ENCODE results near the gene JPH4. TPM values are rescaled to one million over a fixed set of nuclear protein-coding genes. Genes with fewer than 3 reads are reported as not detected.
A peak's percentile ranks its signal among the peaks of the same experiment; 100 is the strongest.
"Not testable (repeated sequence)": the region's sequence is repeated elsewhere in the genome, so short reads cannot be mapped to it uniquely, and the experiment has no call there.

JPH4 gene
- total RNA-seq, 2 donors from 2014 or later, result not detected

GRCh38 chr14:23590198-23590597 is 11.6 kb upstream of the JPH4 start:
- no peak overlapping the region for H3K27ac Mint-ChIP-seq
- H3K36me3 Mint-ChIP-seq, result no peaks in the 10 kb centered on the region
- H3K9me3 Mint-ChIP-seq, result no peaks in the 10 kb centered on the region
- ATAC-seq (no peak), DNase-seq (ENCODE audit: low spot score in 2 of 2) (no peak)

DNA sequence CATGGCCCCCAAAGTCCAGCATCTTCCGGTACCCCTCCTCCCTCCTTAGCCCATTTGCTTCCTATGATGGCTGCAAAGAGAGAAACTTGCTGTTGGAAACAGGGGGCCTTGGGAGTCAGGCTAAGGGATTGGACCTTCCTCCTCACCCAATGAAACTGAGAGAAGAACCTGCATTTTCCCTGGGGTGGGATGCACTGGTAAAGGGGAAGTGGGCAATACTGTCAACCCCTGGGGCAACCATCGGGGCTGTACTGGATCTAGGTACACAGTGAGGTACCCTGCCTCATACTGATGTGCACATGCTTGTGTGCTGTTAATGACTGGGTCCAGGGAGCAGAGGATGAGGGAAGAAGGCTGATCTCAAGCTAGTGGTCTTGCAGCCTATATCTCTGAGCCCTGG is 11.0 kb upstream of the JPH4 start:
- Mint-ChIP-seq H3K27ac (no peak overlapping the region), H3K36me3 (no peaks in the 10 kb centered on the region), H3K9me3 (no peaks in the 10 kb centered on the region)
- ATAC-seq, result peak in 1 of 2 donors; percentile 3
- no peak for DNase-seq (ENCODE audit: low spot score in 2 of 2)

DNA sequence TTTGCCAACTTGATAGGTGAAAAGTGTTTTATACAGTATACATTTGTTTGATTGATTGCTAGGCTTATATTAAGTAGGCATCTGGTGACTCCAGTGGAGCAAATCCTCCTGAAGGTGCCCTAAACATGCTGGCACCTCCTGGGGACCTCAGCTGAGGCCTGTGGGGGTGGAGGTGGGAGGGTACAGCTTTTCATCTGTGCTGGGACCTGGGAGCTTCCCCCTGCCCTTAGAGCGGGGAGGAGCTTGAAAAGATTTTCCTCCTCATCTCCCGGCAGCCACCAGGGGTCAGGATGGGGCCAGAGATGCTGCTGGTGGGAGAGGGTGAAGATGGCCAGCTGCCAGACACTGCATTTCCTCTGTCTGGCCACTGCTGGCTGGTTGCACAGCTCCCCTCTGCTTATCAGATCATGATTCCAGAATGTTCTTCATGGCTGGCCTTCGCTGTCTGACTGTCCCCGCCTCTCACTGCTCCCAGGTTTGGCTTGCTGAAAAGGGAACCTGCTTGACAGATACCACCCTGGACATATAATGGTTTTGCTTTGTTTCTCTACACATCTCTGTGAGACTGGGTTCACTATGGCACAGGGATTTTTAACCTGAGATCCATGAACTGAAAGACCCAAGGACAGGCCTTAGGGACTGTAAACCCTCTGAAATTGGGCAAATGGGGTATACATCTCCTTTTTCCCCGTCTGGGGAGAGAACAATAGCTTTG is 10.5 kb upstream of the JPH4 start:
- ATAC-seq (peak; percentile 98 to 99), DNase-seq (ENCODE audit: low spot score in 2 of 2) (peak; percentile 81 to 85)
- no peaks in the 10 kb centered on the region for H3K9me3 Mint-ChIP-seq
- no peaks in the 10 kb centered on the region for H3K36me3 Mint-ChIP-seq
- H3K27ac Mint-ChIP-seq, result peak overlapping the region in 1 of 2 donors; percentile 53

- not testable (repeated sequence) for H3K36me3 Mint-ChIP-seq; ATAC-seq; DNase-seq (ENCODE audit: low spot score in 2 of 2); H3K27ac Mint-ChIP-seq; H3K9me3 Mint-ChIP-seq
Measured at GRCh38 chr14:23584527-23585203, 6.1 kb upstream of the JPH4 start.

DNA sequence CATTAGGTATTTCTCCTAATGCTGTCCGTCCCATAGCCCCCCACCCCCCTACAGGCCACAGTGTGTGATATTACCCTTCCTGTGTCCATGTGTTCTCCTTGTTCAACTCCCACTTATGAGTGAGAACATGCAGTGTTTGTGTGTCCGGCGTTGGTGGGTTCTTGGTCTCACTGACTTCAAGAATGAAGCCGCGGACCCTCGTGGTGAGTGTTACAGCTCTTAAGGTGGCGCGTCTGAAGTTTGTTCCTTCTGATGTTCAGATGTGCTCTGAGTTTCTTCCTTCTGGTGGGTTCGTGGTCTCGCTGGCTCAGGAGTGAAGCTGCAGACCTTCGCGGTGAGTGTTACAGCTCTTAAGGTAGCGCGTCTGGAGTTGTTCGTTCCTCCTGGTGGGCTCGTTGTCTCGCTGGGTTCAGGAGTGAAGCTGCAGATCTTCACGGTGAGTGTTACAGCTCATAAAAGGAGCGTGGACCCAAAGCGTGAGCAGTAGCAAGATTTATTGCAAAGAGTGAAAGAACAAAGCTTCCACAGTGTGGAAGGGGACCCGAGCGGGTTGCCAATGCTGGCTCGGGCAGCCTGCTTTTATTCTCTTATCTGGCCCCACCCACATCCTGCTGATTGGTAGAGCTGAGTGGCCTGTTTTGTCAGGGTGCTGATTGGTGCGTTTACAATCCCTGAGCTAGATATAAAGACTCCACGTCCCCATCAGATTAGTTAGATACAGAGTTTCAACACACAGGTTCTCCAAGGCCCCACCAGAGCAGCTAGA is 5.4 kb upstream of the JPH4 start:
- peak in 1 of 2 donors; percentile 28 for DNase-seq (ENCODE audit: low spot score in 2 of 2)
- not testable (repeated sequence) for H3K27ac Mint-ChIP-seq, H3K36me3 Mint-ChIP-seq, H3K9me3 Mint-ChIP-seq, ATAC-seq

- no peak for ATAC-seq
- no peak for DNase-seq (ENCODE audit: low spot score in 2 of 2)
- H3K27ac Mint-ChIP-seq, result no peak overlapping the region
- H3K9me3 Mint-ChIP-seq, result no peaks in the 10 kb centered on the region
- no peaks in the 10 kb centered on the region for H3K36me3 Mint-ChIP-seq
Measured at GRCh38 chr14:23582906-23583760, 4.5 kb upstream of the JPH4 start.

DNA sequence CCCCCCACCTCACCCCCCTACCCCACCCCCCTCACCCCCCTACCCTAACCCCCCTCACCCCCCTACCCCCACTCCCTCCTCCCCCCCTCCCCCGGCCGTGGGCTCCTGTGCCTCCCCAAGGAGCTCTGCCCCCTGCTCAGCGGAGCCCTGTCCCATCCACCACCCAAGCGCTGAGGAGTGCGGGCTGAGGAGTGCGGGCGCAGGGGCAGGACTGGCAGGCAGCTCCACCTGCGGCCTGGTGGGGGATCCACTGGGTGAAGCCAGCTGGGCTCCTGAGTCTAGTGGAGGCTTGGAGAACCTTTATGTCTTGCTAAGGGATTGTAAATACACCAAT is 2.3 kb upstream of the JPH4 start:
- no peak for ATAC-seq
- H3K9me3 Mint-ChIP-seq, result no peaks in the 10 kb centered on the region
- no peak overlapping the region for H3K27ac Mint-ChIP-seq
- peaks cover 5 to 7% of the 10 kb centered on the region in 2 donors for H3K36me3 Mint-ChIP-seq
- DNase-seq (ENCODE audit: low spot score in 2 of 2), result peak in 1 of 2 donors; percentile 38

- DNase-seq (ENCODE audit: low spot score in 2 of 2) (peak in 1 of 2 donors; percentile 51), ATAC-seq (no peak)
- Mint-ChIP-seq H3K27ac (no peak overlapping the region), H3K36me3 (peaks cover 5 to 7% of the 10 kb centered on the region in 2 donors), H3K9me3 (no peaks in the 10 kb centered on the region)
Measured at GRCh38 chr14:23580152-23580926, 1.7 kb upstream of the JPH4 start.

GRCh38 chr14:23579739-23580138 is 1.1 kb upstream of the JPH4 start:
- Mint-ChIP-seq H3K36me3 (peaks cover 5 to 7% of the 10 kb centered on the region in 2 donors), H3K9me3 (no peaks in the 10 kb centered on the region), H3K27ac (no peak overlapping the region)
- DNase-seq (ENCODE audit: low spot score in 2 of 2) (no peak), ATAC-seq (no peak)

GRCh38 chr14:23579311-23579630 is 681 bp upstream of the JPH4 start:
- ATAC-seq (no peak), DNase-seq (ENCODE audit: low spot score in 2 of 2) (peak in 1 of 2 donors; percentile 34)
- Mint-ChIP-seq H3K9me3 (no peaks in the 10 kb centered on the region), H3K36me3 (peaks cover 5 to 7% of the 10 kb centered on the region in 2 donors), H3K27ac (no peak overlapping the region)

DNA sequence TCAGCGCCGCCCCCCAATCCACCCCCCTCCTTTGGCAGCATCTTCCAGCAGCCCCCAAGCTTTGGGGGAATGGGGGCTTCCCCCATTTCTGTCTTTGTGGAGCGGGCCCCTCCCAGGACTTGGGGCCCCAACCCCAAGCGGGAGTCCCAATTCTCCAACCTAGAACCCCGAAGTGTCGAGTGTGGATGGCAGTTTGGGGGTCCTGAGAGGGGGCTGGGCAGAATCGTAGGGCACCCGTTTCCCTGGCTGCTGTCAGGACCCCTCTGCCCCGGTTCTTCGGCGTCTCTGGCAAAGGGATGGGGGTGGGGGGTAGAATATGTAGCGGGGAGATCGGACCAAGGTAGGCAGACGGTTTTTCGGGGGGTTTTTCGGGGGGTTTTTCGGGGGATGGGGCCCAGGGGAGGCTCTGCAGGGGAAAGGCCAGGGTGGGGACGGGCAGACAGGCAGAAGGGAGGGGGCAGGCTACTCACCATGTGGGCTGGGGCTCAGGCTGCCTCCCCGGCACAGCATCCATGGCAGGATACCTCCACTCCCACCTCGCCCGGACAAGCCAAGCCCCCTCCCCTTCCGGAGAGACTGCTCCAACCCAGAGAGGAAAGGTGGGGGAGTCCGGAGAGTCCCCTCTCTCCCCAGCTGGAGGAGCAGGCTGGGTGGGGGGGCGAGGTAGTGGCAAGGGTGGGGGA is 739 bp downstream of the JPH4 start:
- Mint-ChIP-seq H3K9me3 (no peaks in the 10 kb centered on the region), H3K27ac (no peak overlapping the region), H3K36me3 (peaks cover 5 to 7% of the 10 kb centered on the region in 2 donors)
- ATAC-seq (no peak), DNase-seq (ENCODE audit: low spot score in 2 of 2) (no peak)

GRCh38 chr14:23577004-23577681 is 1.4 kb downstream of the JPH4 start:
- peak in 1 of 2 donors; percentile 53 for DNase-seq (ENCODE audit: low spot score in 2 of 2)
- no peak overlapping the region for H3K27ac Mint-ChIP-seq
- H3K36me3 Mint-ChIP-seq, result peaks cover 5 to 7% of the 10 kb centered on the region in 2 donors
- peak in 1 of 2 donors; percentile 16 for ATAC-seq
- no peaks in the 10 kb centered on the region for H3K9me3 Mint-ChIP-seq

DNA sequence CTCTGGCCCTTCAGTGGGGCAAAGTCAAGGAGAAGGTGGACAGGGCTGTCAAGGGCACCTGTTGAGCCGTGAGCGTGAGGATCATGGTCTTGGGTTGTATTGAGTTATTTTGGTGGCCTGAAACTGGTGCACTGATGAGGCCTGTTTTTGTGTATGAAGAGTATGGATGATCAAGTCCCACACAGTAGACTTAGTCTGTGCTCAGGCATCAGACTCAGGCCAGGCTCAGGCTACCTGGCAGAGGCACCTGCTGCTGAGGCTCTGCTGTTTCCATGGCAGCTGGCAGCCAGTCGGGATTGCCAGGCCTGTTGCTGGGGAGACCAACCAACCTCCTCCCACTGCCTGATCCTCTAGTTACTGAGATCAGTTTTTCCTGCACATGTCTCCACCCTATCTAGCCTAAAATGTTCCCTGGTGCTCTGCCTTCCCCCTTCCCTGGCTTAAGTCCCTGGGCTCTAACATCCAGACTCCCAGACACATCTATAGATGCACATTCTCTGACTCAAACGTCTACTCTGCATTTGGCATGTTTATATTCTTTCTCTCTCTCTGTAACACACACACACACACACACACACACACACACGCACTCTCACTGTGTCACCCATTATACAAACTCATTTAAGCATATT is 5.1 kb downstream of the JPH4 start:
- ATAC-seq (no peak), DNase-seq (ENCODE audit: low spot score in 2 of 2) (no peak)
- Mint-ChIP-seq H3K9me3 (no peaks in the 10 kb centered on the region), H3K27ac (no peak overlapping the region), H3K36me3 (peaks cover 5 to 7% of the 10 kb centered on the region in 2 donors)

- H3K9me3 Mint-ChIP-seq, result no peaks in the 10 kb centered on the region
Measured at GRCh38 chr14:23572836-23573235, 5.8 kb downstream of the JPH4 start.

GRCh38 chr14:23572524-23572828 is 6.1 kb downstream of the JPH4 start:
- Mint-ChIP-seq H3K27ac (no peak overlapping the region), H3K9me3 (no peaks in the 10 kb centered on the region), H3K36me3 (peaks cover 5 to 10% of the 10 kb centered on the region in 2 donors)
- ATAC-seq (no peak), DNase-seq (ENCODE audit: low spot score in 2 of 2) (no peak)

More at GRCh38 chr14:23572836-23573235, 5.8 kb downstream of the JPH4 start:
- Mint-ChIP-seq H3K27ac (no peak overlapping the region), H3K36me3 (peaks cover 5 to 7% of the 10 kb centered on the region in 2 donors)
- DNase-seq (ENCODE audit: low spot score in 2 of 2) (no peak), ATAC-seq (no peak)
